SH-SY5Y (cell line): ENCODE results near the gene EDEM2.

Experiments
- GATA2 ChIP-seq: IDR thresholded peaks from 2 replicates; pipeline ENCODE4 v1.6.1; 2011; ENCODE audit warnings: mild to moderate bottlenecking, low read depth, low read length
- GATA3 ChIP-seq: IDR thresholded peaks from 2 replicates; pipeline ENCODE4 v1.6.1; 2011; ENCODE audit warnings: low read depth, mild to moderate bottlenecking, low read length, moderate library complexity

DNA sequence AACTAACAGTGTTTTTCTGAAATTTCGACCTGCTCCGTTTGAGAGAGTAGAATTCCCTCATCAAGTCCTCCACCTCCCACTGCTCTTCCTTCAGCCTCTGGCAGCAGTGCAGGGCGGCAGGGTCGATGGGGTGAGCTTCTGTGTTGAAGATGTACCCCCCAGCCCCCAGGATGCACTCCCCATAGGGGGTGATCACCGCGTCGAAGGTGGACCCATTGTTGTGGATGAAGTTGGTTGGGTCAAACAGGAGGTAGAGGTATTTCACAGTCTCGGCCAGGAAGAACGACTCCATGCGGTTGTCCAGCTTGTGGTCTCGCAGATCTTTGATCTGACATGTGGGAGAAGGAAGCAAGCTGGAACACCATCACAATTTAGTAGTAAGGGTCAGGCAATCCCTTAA lies 31.5 kb downstream of the EDEM2 start:
- TF ChIP-seq GATA2 (no peak), GATA3 (no peak)
